ENCODE measurements around the gene IFI27.
A peak's percentile ranks its signal among the peaks of the same experiment; 100 is the strongest.

The IFI27 gene

GRCh38 chr14:94142836-94143235 is 32.3 kb downstream of the IFI27 start:
- H3K9ac ChIP-seq (ENCODE audit: low read depth, low read length, poor library complexity, severe bottlenecking) = no peak overlapping the region
- H3K79me2 ChIP-seq (ENCODE audit: insufficient read depth, low read length) = no peaks in the 10 kb centered on the region
- H3F3A ChIP-seq (ENCODE audit: low read depth) = no peaks in the 10 kb centered on the region
- no peaks in the 10 kb centered on the region for H3K9me2 ChIP-seq (replicated peaks; ENCODE audit: low read depth, low read length)
- no peaks in the 10 kb centered on the region for H3K9me3 ChIP-seq (ENCODE audit: insufficient read depth, low read depth, low read length)
- H2AFZ ChIP-seq (ENCODE audit: low read length) = no peak overlapping the region
- H3K4me2 ChIP-seq (ENCODE audit: low read depth, low read length, poor library complexity, severe bottlenecking) = no peak overlapping the region
- H3K4me3 ChIP-seq (ENCODE audit: low read length, poor library complexity, severe bottlenecking) = no peak overlapping the region
- H3K27me3 ChIP-seq (ENCODE audit: insufficient read depth, low read length, poor library complexity, severe bottlenecking) = no peaks in the 10 kb centered on the region
- TF ChIP-seq EZH2phosphoT487 (IDR thresholded peaks at IDR 0.05; ENCODE audit: borderline replicate concordance) = no peak
- no peak for TF ChIP-seq CTCF (conservative IDR thresholded peaks at IDR 0.05; ENCODE audit: low read length)
- H3K4me1 ChIP-seq (ENCODE audit: insufficient read depth, low read length, poor library complexity, severe bottlenecking) = peaks cover 14% of the 10 kb centered on the region
- no peaks in the 10 kb centered on the region for H3K36me3 ChIP-seq (ENCODE audit: insufficient read depth, low read length)
- H4K20me1 ChIP-seq (ENCODE audit: insufficient read depth, low read length, poor library complexity, severe bottlenecking) = no peaks in the 10 kb centered on the region

- no peaks in the 10 kb centered on the region for H3K79me2 ChIP-seq (ENCODE audit: insufficient read depth, low read length)
- no peaks in the 10 kb centered on the region for H4K20me1 ChIP-seq (ENCODE audit: insufficient read depth, low read length, poor library complexity, severe bottlenecking)
- H3K36me3 ChIP-seq (ENCODE audit: insufficient read depth, low read length) = no peaks in the 10 kb centered on the region
- no peaks in the 10 kb centered on the region for H3F3A ChIP-seq (ENCODE audit: low read depth)
- H3K4me3 ChIP-seq (ENCODE audit: low read length, poor library complexity, severe bottlenecking) = no peak overlapping the region
- no peaks in the 10 kb centered on the region for H3K9me3 ChIP-seq (ENCODE audit: insufficient read depth, low read depth, low read length)
- no peaks in the 10 kb centered on the region for H3K9me2 ChIP-seq (replicated peaks; ENCODE audit: low read depth, low read length)
- peaks cover 11% of the 10 kb centered on the region for H3K4me1 ChIP-seq (ENCODE audit: insufficient read depth, low read length, poor library complexity, severe bottlenecking)
- H2AFZ ChIP-seq (ENCODE audit: low read length) = 0 out of 2 replicates have a peak overlapping the region, but pooled peaks have one; percentile 14
- H3K9ac ChIP-seq (ENCODE audit: low read depth, low read length, poor library complexity, severe bottlenecking) = no peak overlapping the region
- TF ChIP-seq EZH2phosphoT487 (IDR thresholded peaks at IDR 0.05; ENCODE audit: borderline replicate concordance) = no peak
- TF ChIP-seq CTCF (conservative IDR thresholded peaks at IDR 0.05; ENCODE audit: low read length) = peak; percentile 69
- no peak overlapping the region for H3K4me2 ChIP-seq (ENCODE audit: low read depth, low read length, poor library complexity, severe bottlenecking)
- H3K27me3 ChIP-seq (ENCODE audit: insufficient read depth, low read length, poor library complexity, severe bottlenecking) = no peaks in the 10 kb centered on the region
These were observed 32.7 kb downstream of the IFI27 start for GRCh38 chr14:94143239-94143638.

GRCh38 chr14:94143711-94144110 is 33.2 kb downstream of the IFI27 start:
- H3K4me1 ChIP-seq (ENCODE audit: insufficient read depth, low read length, poor library complexity, severe bottlenecking) = peaks cover 11% of the 10 kb centered on the region
- H3K36me3 ChIP-seq (ENCODE audit: insufficient read depth, low read length) = no peaks in the 10 kb centered on the region
- H3K79me2 ChIP-seq (ENCODE audit: insufficient read depth, low read length) = no peaks in the 10 kb centered on the region
- H2AFZ ChIP-seq (ENCODE audit: low read length) = 0 out of 2 replicates have a peak overlapping the region, but pooled peaks have one; percentile 14
- H4K20me1 ChIP-seq (ENCODE audit: insufficient read depth, low read length, poor library complexity, severe bottlenecking) = no peaks in the 10 kb centered on the region
- no peak overlapping the region for H3K9ac ChIP-seq (ENCODE audit: low read depth, low read length, poor library complexity, severe bottlenecking)
- no peak overlapping the region for H3K4me2 ChIP-seq (ENCODE audit: low read depth, low read length, poor library complexity, severe bottlenecking)
- TF ChIP-seq CTCF (conservative IDR thresholded peaks at IDR 0.05; ENCODE audit: low read length) (no peak), EZH2phosphoT487 (IDR thresholded peaks at IDR 0.05; ENCODE audit: borderline replicate concordance) (no peak)
- H3K27me3 ChIP-seq (ENCODE audit: insufficient read depth, low read length, poor library complexity, severe bottlenecking) = no peaks in the 10 kb centered on the region
- H3K9me3 ChIP-seq (ENCODE audit: insufficient read depth, low read depth, low read length) = no peaks in the 10 kb centered on the region
- no peaks in the 10 kb centered on the region for H3K9me2 ChIP-seq (replicated peaks; ENCODE audit: low read depth, low read length)
- no peak overlapping the region for H3K4me3 ChIP-seq (ENCODE audit: low read length, poor library complexity, severe bottlenecking)
- no peaks in the 10 kb centered on the region for H3F3A ChIP-seq (ENCODE audit: low read depth)
